K562 (cell line): ENCODE results near the gene SHISA6. TPM values are rescaled to one million over a fixed set of nuclear protein-coding genes. Genes with fewer than 3 reads are reported as not detected.

Experiments
- ATAC-seq: fragments of 200-7000 bp; cut with Tn5 transposase; 3 replicates; pipeline ENCODE4 v1.9.1; 2020; ENCODE audit warnings: moderate library complexity
- BruUV-seq: library from RNA; stranded (reverse); fragments of 400-500 nt; replicated peaks from 2 replicates; lab custom pipeline; 2021; lab: Mats Ljungman, UMichigan
- CTCF ChIA-PET: fragments of 300-600 bp; formaldehyde crosslinking; extraction: SDS; loops from one replicate; lab custom pipeline; 2021; ENCODE audit warnings: low intra/inter-chr PET ratio; lab: Yijun Ruan, JAX
- POLR2A ChIA-PET: fragments of 300-600, 350-650 bp; sonication (Branson Sonifier 250); formaldehyde crosslinking; extraction: SDS; loops from one replicate; lab custom pipeline; 2021; ENCODE audit warnings: antibody characterized with exemption, inconsistent platforms; lab: Yijun Ruan, JAX
- DNase-seq, 4 experiments: peaks; one replicate each; pipeline versions ENCODE4 v3.0.0 to v3.0.0-alpha.2; 2011 to 2018; ENCODE audit warnings: low spot score in 3 of 4, mixed read lengths in 3 of 4; ENCODE audit errors: extremely low read depth in 1 of 4
- FAIRE-seq: peaks from 2 replicates; lab custom pipeline; 2011; peaks lifted over from hg19 to GRCh38; lab: Jason Lieb, UNC
- H2AFZ ChIP-seq: 2 replicates; pipeline ENCODE4 v1.6.0; 2011; ENCODE audit warnings: low read depth, low read length, control low read depth, inconsistent platforms
- H3K27ac ChIP-seq: fragments of 200-600 bp; 3 replicates; pipeline ENCODE4 v1.8.0; 2011; ENCODE audit warnings: low read depth, mild to moderate bottlenecking, control low read depth, inconsistent platforms, low read length, moderate library complexity, mixed read lengths; ENCODE audit errors: extremely low read depth
- H3K27me3 ChIP-seq, 2 experiments: fragments of 300-600 bp in 1 of 2; 2 replicates in 1 of 2; 3 replicates in 1 of 2; pipeline versions ENCODE4 v1.6.0 to v1.8.0; 2011; ENCODE audit warnings: inconsistent platforms in 2 of 2, low read length in 2 of 2, mild to moderate bottlenecking in 1 of 2, mixed read lengths in 1 of 2, moderate library complexity in 1 of 2; ENCODE audit not compliant: control insufficient read depth in 2 of 2, insufficient read depth in 2 of 2
- H3K36me3 ChIP-seq: fragments of 300-600 bp; 3 replicates; pipeline ENCODE4 v1.8.0; 2011; ENCODE audit warnings: mild to moderate bottlenecking, low read length, inconsistent platforms; ENCODE audit not compliant: control insufficient read depth, insufficient read depth
- H3K4me1 ChIP-seq, 2 experiments: fragments of 200-600 bp in 1 of 2; replicated peaks in 1 of 2; 2 replicates in 1 of 2; 3 replicates in 1 of 2; pipeline versions ENCODE4 v1.5.1 to v1.8.0; 2011; ENCODE audit warnings: inconsistent platforms in 2 of 2, low read length in 2 of 2, mild to moderate bottlenecking in 1 of 2, mixed read lengths in 1 of 2, moderate library complexity in 1 of 2; ENCODE audit not compliant: control insufficient read depth in 2 of 2, insufficient read depth in 2 of 2
- H3K4me2 ChIP-seq: 2 replicates; pipeline ENCODE4 v1.6.1; 2011; ENCODE audit warnings: low read length, control low read depth, inconsistent platforms, mixed read lengths; ENCODE audit not compliant: insufficient read depth
- H3K4me3 ChIP-seq: fragments of 200-600 bp; sonication (generic), shearing (Covaris generic); 2 replicates; pipeline ENCODE4 v1.5.1; 2016; ENCODE audit warnings: control low read depth, inconsistent platforms
- H3K79me2 ChIP-seq: fragments of 200-600 bp; 3 replicates; pipeline ENCODE4 v1.8.0; 2011; ENCODE audit warnings: low read length, inconsistent platforms; ENCODE audit not compliant: control insufficient read depth, insufficient read depth
- H3K9ac ChIP-seq, 2 experiments: 2 replicates each; pipeline versions ENCODE4 v1.6.0 to v1.6.1; 2011; ENCODE audit warnings: low read depth in 2 of 2, low read length in 2 of 2, control low read depth in 1 of 2, inconsistent platforms in 1 of 2, mild to moderate bottlenecking in 1 of 2, mixed read lengths in 1 of 2; ENCODE audit not compliant: insufficient read depth in 1 of 2
- H3K9me1 ChIP-seq: one replicate; pipeline ENCODE4 v1.6.0; 2011; ENCODE audit warnings: inconsistent platforms, mild to moderate bottlenecking, low read length, moderate library complexity; ENCODE audit not compliant: control insufficient read depth, insufficient read depth
- H3K9me3 ChIP-seq: replicated peaks from 2 replicates; pipeline ENCODE4 v1.5.1; 2011; ENCODE audit warnings: low read depth, low read length, inconsistent platforms; ENCODE audit not compliant: control insufficient read depth, insufficient read depth
- H4K20me1 ChIP-seq: replicated peaks from 2 replicates; pipeline ENCODE4 v1.6.1; 2011; ENCODE audit warnings: low read length, inconsistent platforms, mixed read lengths; ENCODE audit not compliant: control insufficient read depth, insufficient read depth
- ADNP ChIP-seq: fragments of 200-800 bp; sonication (Bioruptor generic); IDR thresholded peaks from 2 replicates; pipeline ENCODE4 v1.6.1; 2016; ENCODE audit warnings: missing genetic modification characterization, missing compliant biosample characterization
- ARID3B ChIP-seq: fragments of 250-450 bp; sonication (Bioruptor Pico); IDR thresholded peaks from 2 replicates; pipeline ENCODE4 v1.4.0; 2020; ENCODE audit warnings: borderline replicate concordance
- BCL6 ChIP-seq: fragments of 250-450 bp; sonication (Bioruptor Pico); IDR thresholded peaks from 2 replicates; pipeline ENCODE4 v1.4.0; 2020
- E4F1 ChIP-seq: fragments of 250-450 bp; sonication (Bioruptor Pico); IDR thresholded peaks from 2 replicates; pipeline ENCODE4 v1.5.0; 2021; ENCODE audit warnings: mild to moderate bottlenecking, borderline replicate concordance
- ELF4 ChIP-seq: fragments of 450-650 bp; formaldehyde crosslinking; IDR thresholded peaks from 2 replicates; pipeline ENCODE4 v1.4.0; 2022; ENCODE audit warnings: missing genetic modification characterization
- GATAD2A ChIP-seq: fragments of 450-650 bp; IDR thresholded peaks from 2 replicates; pipeline ENCODE4 v1.6.1; 2017
- KDM4B ChIP-seq, 2 experiments: fragments of 450-650 bp in 1 of 2; sonication (generic) in 1 of 2; IDR thresholded peaks; 2 replicates each; pipeline ENCODE4 v1.6.1; 2016 to 2017; ENCODE audit warnings: borderline replicate concordance in 2 of 2, antibody characterized with exemption in 1 of 2, low read depth in 1 of 2, mild to moderate bottlenecking in 1 of 2
- NCOA4 ChIP-seq: fragments of 450-650 bp; IDR thresholded peaks from 2 replicates; pipeline ENCODE4 v1.6.1; 2018; ENCODE audit warnings: mild to moderate bottlenecking; ENCODE audit not compliant: partially characterized antibody
- NFE2 ChIP-seq: IDR thresholded peaks from 2 replicates; pipeline ENCODE4 v1.6.1; 2014; ENCODE audit warnings: antibody characterized with exemption, low read depth
- NFIC ChIP-seq: fragments of 450-650 bp; IDR thresholded peaks from 2 replicates; pipeline ENCODE4 v1.6.1; 2017; ENCODE audit warnings: mild to moderate bottlenecking, inconsistent platforms
- SAFB2 ChIP-seq: fragments of 200-400 bp; formaldehyde crosslinking; IDR thresholded peaks from 2 replicates; pipeline ENCODE4 v1.6.1; 2018; ENCODE audit warnings: borderline replicate concordance, low read length, low read depth, moderate library complexity; ENCODE audit not compliant: severe bottlenecking
- TAF7 ChIP-seq: fragments of 450-650 bp; IDR thresholded peaks from 2 replicates; pipeline ENCODE4 v1.6.1; 2016; ENCODE audit warnings: missing genetic modification characterization, missing compliant biosample characterization
- TSHZ1 ChIP-seq: fragments of 250-450 bp; sonication (Bioruptor Pico); IDR thresholded peaks from 2 replicates; pipeline ENCODE4 v1.4.0; 2020; ENCODE audit warnings: mild to moderate bottlenecking, moderate library complexity
- ZKSCAN8 ChIP-seq: fragments of 200-800 bp; sonication (Bioruptor generic); IDR thresholded peaks from 2 replicates; pipeline ENCODE4 v1.6.1; 2016; ENCODE audit warnings: missing genetic modification characterization, missing compliant biosample characterization
- ZZZ3 ChIP-seq: fragments of 450-650 bp; IDR thresholded peaks from 2 replicates; pipeline ENCODE4 v1.6.1; 2016; ENCODE audit warnings: antibody characterized with exemption, mild to moderate bottlenecking, moderate library complexity
- WGBS: fragments of 100-300 bp; shearing (Covaris generic); methylation state at CpG from one replicate; pipeline ENCODE4 v1.1.6; 2016; ENCODE audit warnings: low coverage, mixed read lengths; ENCODE audit not compliant: insufficient coverage; ENCODE audit errors: missing lambda C conversion rate; 5-methylcytosine and 5-hydroxymethylcytosine counted together
- in situ Hi-C: fragments of 300-500 bp; cut with MboI; formaldehyde crosslinking; loops from 4 replicates; pipeline ENCODE4 v1.15.0; 2018; ENCODE audit warnings: inconsistent platforms, mixed read lengths
- intact Hi-C: fragments of 100-400 bp; cut with micrococcal nuclease; formaldehyde crosslinking; loops from 2 replicates; pipeline ENCODE4 v1.14.2; 2022
- polyA plus RNA-seq, 8 experiments: library from polyadenylated mRNA; depleted of rRNA in 4 of 8; stranded (reverse) in 5 of 8; unstranded in 3 of 8; fragments of >200 nt; fragmentation: Nextera tagmentation in 2 of 8; fragmentation: Illumina TruSeq in 1 of 8; extraction: Ambion mirVana in 2 of 8; extraction: Trizol in 1 of 8; gene quantifications; 2 replicates each; pipeline versions ENCODE4 v1.2.1 to v1.2.3, GENCODE V29; 2011 to 2014; ENCODE audit warnings: inconsistent platforms in 1 of 8, missing spikeins in 1 of 8
- total RNA-seq, 7 experiments: library from RNA; depleted of rRNA in 6 of 7; stranded (reverse); fragments of >200 nt in 6 of 7; fragmentation: Illumina TruSeq in 2 of 7; extraction: Trizol in 2 of 7; gene quantifications; 2 replicates each; pipeline versions ENCODE4 v1.2.1 to v1.2.3, GENCODE V29; 2011 to 2021; ENCODE audit warnings: low replicate concordance in 1 of 7

The SHISA6 gene
- total and polyA plus RNA-seq, 9 of the 15 experiments (the other 6 are each of a cell fraction or from before 2014, with no cell fraction given), result not detected

GRCh38 chr17:11495613-11496012 is 254.6 kb downstream of the SHISA6 start:
- BruUV-seq, result no TSS peak
- CTCF ChIA-PET, result no interaction called here
- ATAC-seq, result no peak
- TF ChIP-seq ZKSCAN8 (CRISPR knock-in tag) (no peak), TSHZ1 (CRISPR knock-in tag) (no peak), ZZZ3 (no peak), ADNP (no peak), BCL6 (CRISPR knock-in tag) (no peak), TAF7 (tag) (no peak), GATAD2A (no peak), SAFB2 (no peak), KDM4B (IDR thresholded peaks at IDR 0.05; ENCODE audit: borderline replicate concordance in 2 of 2, low read depth in 1 of 2) (no peak), ARID3B (CRISPR knock-in tag) (no peak), NFIC (no peak), NFE2 (no peak), NCOA4 (no peak), E4F1 (CRISPR knock-in tag) (no peak), ELF4 (CRISPR knock-in tag) (no peak)

More at GRCh38 chr17:11495613-11496012, 254.6 kb downstream of the SHISA6 start:
- POLR2A ChIA-PET, result no interaction called here
- Histone ChIP-seq H3K27me3 (no peaks in the 10 kb centered on the region), H3K9me3 (no peaks in the 10 kb centered on the region), H3K27ac (no peak overlapping the region), H3K36me3 (no peaks in the 10 kb centered on the region), H4K20me1 (no peaks in the 10 kb centered on the region), H2AFZ (no peak overlapping the region), H3K4me2 (no peak overlapping the region), H3K4me3 (no peak overlapping the region), H3K9me1 (no peaks in the 10 kb centered on the region), H3K79me2 (no peaks in the 10 kb centered on the region), H3K4me1 (no peaks in the 10 kb centered on the region), H3K9ac (no peak overlapping the region)
- intact Hi-C loops, result no loop called here
- FAIRE-seq (no peak), DNase-seq (no peak)
- 3% methylated on average over 3 of the region's 3 CpGs for WGBS
- in situ Hi-C loops, result no loop called here
